ENCODE results near the gene TTC6.
"Not testable (repeated sequence)": the region's sequence is repeated elsewhere in the genome, so short reads cannot be mapped to it uniquely, and the experiment has no call there.

Gene TTC6, protein sequence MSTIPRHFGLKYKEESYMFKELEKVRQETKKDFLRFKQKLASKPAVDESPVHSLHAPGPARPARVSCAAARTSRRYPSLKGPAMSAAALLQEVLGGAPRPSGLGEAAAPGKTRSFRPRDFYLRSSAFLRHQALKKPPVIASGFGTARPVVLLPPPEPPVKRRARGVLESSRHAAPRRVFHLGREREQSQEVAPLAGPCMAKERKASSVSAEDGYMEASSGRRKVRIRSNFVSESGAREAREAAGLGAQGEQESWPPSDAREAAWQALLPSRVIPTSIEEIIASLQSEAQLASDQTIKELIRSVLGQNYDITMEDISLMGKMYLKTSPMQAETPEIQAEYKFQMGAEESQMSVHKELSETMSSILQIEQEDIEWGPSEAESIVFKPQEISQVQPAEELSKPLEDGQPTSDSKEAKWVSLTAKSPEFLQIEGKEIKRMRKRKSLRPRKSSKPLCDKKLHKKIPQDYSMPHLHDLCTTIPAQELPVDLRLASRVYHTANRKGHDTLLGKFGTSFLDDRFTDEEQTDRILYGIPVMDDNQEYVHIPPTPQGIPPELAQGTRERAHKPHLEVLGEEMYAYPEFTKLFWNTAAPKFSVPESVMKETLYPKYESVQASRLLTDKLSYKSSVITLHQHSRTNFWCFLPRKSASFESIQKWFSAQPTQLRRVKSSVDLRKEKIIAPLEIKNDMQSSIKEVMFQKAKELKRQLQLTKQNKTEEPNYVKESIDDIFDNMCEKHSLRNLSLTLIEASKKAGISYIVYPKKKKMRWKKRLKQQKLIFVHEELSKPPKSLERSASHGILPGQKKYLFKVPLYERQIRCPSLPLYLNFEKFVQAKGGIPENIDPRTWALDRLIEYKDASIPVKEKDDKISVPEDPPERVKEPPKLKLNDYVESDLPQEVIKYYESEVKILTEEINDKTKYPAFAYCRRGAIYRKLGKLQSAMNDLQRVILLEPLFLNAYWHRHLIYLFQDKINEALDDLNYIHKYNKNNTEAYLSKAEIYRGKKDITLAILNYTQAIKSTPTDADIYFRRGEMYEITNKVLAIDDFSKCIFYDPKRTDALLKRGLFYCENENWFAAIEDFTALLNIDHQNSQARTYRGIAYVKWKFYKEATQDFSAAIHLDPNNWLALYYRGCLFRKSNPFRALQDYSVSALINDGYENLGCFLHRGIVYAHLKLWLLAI (N-terminal part only)

GRCh38 chr14:37594971-37595808 lies at the start of gene TTC6, which contains the start of gene FOXA1:
TTC6 (plus strand) TSS chr14:37595629; CDS start chr14:37622065, 26,436 bp downstream.
FOXA1 (minus strand) TSS chr14:37595249; CDS start chr14:37594972, 277 bp downstream.
- DNase-seq = no peak

- no peak for DNase-seq
Measured at GRCh38 chr14:37546621-37547447, 48.6 kb upstream of the TTC6 start.

DNA sequence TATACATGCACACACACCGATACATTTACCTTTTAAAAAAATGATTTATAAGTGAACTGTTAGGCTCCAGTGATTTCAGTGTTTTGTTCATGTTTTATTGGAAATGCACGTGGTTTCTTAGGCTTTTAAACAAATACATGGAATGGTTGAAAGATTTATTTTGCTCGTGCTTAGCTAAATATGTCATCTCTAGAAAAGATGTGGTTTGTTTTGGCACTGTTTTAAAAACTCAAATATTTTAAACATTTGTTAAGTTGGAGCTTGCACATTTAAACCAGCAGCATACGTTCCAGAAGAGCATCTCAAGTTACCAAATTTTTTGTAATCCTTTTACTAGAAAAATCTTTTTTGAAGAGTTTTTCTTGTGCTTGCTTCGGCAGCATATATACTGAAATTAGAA lies 44.9 kb upstream of the TTC6 start:
- no peak for DNase-seq

GRCh38 chr14:37551119-37551518 lies 44.3 kb upstream of the TTC6 start:
- no peak for DNase-seq

DNA sequence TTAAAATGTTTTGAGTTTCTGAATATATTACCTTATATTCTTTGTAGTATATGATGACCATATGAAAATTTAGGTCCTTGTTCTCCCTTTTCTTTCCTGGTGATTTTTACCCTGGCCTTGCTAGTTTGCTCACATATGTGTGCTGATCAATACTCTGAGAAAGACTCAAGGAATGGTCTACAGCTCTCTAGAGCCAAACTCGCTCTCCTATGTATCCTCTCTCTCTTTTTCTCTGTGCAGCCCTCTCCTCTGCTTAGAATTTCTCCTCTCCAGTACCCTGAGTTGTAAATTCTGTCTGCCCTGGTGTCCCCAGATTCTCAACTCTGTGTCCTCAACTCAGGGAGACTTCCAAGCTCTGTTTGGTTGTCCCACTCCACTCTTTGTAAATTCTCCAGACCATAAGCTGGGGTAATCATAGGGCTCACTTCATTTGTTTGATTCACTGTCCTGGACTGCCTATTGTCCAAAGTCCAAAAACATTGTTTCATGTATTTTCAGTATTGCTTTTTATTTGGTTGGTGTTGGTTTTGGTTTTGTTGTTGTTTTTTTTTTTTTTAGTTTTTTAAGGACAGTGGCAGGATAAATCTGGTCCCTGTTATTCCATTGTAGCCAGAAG lies 41.4 kb upstream of the TTC6 start:
- no peak for DNase-seq

GRCh38 chr14:37555596-37555995 lies 39.8 kb upstream of the TTC6 start:
- not testable (repeated sequence) for DNase-seq

DNA sequence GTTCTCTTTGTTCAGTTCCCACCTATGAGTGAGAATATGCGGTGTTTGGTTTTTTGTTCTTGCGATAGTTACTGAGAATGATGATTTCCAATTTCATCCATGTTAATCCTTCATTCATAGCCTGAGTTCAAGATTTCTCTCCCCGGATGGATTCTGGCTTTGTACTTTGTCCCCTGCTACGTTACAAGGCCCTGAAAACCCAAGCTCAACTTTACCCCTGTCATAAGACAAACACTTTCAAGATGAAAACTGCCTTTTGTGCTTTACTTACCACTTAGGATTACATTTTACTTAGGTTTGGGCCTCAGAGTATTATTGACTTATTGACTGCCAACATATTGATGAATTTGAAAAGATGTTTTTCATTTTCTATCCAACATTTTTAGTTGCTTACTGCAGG lies 36.7 kb upstream of the TTC6 start:
- DNase-seq = no peak

DNA sequence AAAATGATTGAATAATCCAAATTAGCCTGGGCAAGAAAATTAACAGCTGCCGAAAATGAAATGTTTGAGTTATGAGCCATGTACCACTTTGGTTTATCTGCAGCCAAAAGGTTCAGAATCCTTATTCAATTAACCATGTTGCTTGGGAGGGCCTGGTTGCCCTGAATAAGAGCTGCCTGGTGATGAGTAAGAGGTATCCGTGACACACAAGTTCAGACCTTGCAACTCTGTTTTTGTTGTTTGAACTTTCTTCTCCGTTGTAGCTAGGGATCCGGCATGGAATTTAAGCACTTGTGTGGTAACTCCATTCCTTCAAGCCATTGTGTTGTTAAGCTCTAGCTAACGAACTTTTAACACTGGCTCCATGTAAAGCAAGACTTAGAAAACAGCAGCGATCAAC lies 36.0 kb upstream of the TTC6 start:
- DNase-seq = no peak

- no peak for DNase-seq
Measured at GRCh38 chr14:37563189-37563588, 32.2 kb upstream of the TTC6 start.

GRCh38 chr14:37565550-37565949 lies 29.9 kb upstream of the TTC6 start:
- no peak for DNase-seq

GRCh38 chr14:37566811-37567371 lies 28.5 kb upstream of the TTC6 start:
- DNase-seq = no peak

GRCh38 chr14:37569729-37570128 lies 25.7 kb upstream of the TTC6 start:
- DNase-seq = no peak

DNA sequence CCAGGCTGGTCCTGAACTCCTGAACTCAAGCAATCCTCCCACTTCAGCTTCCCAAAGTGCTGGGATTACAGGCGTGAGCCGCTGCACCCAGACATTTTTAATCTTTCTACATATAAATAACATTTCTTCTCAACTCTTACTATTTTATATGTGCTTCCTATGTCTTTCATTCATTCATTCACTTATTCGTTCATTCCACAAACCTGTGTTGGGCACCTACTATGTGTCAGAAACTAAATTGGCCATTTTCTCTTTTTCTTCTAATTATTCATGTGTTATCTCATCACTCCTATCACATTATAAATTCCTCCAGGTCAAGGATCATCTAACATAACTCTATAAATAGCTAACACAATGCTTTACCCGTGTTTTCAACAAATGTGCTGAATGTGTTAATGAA lies 24.0 kb upstream of the TTC6 start:
- no peak for DNase-seq

- DNase-seq = no peak
Measured at GRCh38 chr14:37573356-37573755, 22.1 kb upstream of the TTC6 start.

DNA sequence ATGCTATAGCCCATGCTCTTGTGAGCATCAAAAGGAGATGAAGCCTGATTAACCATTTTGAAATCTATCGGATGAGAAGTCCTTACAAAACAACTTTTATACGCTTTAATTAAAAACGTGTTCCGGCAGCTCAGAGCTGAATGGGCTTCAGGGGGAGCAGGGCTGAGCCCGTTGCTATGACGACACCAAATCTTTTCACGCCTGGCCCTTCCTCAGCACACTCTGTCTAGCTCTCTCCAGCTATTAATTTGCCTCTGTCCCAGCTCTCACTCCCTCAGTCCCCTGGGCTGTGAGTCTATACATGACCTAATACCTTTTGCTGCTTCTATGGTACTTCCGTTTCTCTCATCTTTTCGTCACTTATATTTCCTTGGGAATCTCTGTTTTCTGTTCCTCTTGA lies 16.2 kb upstream of the TTC6 start:
- DNase-seq = no peak

DNA sequence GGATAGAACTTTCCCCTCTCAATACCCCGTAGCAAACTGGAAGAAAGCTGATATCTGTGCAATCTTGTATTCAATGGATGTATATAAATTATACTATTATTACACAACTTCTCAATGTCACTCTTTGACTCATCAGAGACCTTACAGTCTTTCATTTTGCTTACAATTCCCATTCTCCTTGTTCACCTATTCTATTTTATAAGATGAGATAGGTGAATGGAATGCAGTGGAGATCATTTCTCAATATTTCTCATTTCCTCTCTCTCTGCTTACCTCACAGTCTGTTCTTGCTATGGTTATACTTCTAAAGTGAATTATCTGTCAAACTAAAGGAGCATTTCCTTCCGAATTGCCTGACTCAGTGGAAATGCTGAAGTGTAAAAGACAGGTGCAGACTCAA lies 15.3 kb upstream of the TTC6 start:
- DNase-seq = no peak

DNA sequence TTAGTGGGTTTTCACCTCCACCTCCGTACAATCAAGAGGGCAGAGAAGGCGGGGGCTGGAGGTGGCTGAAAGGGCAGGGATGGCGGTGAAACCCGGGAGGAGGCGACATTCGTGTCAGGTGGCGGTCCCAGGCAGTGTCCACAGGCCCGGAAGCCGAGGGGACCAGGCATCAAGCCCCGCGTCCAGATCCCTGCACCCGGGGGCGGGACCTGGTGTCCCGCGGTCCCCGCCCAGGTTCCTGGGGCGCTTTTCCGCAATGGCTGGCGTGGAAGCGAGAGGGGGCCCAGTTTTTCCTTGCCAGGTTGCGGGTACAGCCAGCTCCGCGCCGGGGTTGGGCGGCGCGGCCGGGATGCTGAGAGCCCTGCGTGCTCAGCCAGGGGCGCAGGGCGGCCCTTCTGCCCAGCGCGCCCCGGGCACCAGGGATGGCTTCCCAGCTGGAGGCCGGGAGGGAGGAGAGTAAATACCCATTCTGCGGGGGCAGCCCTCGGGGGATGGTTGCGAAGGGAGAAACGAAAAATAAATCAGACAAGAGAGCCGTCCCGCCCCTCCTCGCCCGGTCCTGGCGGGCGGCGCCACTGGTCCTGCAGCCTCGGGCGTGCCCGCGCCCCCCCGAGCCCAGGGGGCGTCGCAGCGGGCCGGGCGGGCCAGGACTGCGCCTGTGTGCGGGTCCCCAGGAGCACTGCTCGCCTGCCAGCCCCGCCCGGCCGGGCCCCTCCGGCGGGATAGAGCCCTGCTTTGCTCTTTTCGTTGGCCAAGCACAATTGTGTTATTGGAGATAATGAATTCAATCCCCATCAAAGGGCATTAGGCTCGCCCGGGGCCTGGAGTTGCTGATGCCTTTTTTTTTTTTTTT lies 11.8 kb upstream of the TTC6 start:
- DNase-seq = no peak

GRCh38 chr14:37584211-37585100 lies 11.0 kb upstream of the TTC6 start:
- no peak for DNase-seq
